ENCODE results near the gene SNAPIN.

SNAPIN gene

DNA sequence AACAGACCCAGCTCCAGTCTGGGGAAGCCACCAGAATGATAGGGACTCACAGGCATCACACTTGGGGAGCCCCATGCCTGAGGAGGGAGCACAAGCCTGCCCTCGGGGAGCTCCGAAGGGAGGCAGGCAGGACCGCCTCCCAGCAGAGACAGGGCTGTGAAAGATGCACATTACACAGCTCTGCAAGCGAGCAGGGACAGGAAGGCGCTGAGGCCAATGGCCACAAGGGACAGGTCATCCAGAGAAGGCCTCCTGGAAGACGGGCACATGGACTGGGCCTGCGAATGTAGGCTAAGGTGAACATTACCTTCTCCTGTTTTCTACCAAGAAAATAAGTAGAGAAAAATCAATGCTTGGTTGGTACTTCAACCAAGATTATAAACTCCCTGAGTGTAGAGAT is 24.2 kb downstream of the SNAPIN start:
- Histone ChIP-seq H3K4me1 (no peaks in the 10 kb centered on the region), H3K36me3 (no peaks in the 10 kb centered on the region), H3K9me3 (no peaks in the 10 kb centered on the region), H3K27me3 (peaks cover 19% of the 10 kb centered on the region), H3K4me3 (ENCODE audit: low read depth, low read length) (no peak overlapping the region)
- TF ChIP-seq, protein P1, sequence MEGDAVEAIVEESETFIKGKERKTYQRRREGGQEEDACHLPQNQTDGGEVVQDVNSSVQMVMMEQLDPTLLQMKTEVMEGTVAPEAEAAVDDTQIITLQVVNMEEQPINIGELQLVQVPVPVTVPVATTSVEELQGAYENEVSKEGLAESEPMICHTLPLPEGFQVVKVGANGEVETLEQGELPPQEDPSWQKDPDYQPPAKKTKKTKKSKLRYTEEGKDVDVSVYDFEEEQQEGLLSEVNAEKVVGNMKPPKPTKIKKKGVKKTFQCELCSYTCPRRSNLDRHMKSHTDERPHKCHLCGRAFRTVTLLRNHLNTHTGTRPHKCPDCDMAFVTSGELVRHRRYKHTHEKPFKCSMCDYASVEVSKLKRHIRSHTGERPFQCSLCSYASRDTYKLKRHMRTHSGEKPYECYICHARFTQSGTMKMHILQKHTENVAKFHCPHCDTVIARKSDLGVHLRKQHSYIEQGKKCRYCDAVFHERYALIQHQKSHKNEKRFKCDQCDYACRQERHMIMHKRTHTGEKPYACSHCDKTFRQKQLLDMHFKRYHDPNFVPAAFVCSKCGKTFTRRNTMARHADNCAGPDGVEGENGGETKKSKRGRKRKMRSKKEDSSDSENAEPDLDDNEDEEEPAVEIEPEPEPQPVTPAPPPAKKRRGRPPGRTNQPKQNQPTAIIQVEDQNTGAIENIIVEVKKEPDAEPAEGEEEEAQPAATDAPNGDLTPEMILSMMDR (IDR thresholded peaks at IDR 0.05; ENCODE audit: low read depth, low read length): no peak
- no peak for DNase-seq

DNA sequence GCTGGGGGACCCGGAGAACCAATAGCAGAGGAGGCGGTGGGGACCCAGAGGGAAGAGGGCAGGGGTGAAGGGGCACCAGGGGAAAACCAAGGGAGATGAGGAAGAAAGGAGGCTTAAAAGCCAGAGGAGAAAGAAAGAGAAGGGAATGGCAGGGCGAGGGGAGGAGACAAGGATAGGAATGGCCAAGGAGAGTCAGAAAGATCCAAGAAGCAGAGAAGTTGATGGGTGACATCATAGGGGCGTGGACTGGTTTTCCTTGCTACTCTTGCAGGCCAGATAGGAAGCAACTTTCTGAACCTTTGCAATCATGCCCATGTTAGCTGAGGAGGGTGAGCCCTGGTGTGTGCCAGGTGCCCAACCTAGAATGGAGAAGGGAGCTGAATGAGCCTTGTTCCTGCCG is 25.4 kb downstream of the SNAPIN start:
- Histone ChIP-seq H3K27me3 (peaks cover 9% of the 10 kb centered on the region), H3K36me3 (no peaks in the 10 kb centered on the region), H3K4me1 (0 out of 2 replicates have a peak, but pooled peaks cover 2% of the 10 kb centered on the region), H3K4me3 (ENCODE audit: low read depth, low read length) (no peak overlapping the region), H3K9me3 (no peaks in the 10 kb centered on the region)
- no peak for DNase-seq
- TF ChIP-seq, protein P1 (IDR thresholded peaks at IDR 0.05; ENCODE audit: low read depth, low read length): no peak

DNA sequence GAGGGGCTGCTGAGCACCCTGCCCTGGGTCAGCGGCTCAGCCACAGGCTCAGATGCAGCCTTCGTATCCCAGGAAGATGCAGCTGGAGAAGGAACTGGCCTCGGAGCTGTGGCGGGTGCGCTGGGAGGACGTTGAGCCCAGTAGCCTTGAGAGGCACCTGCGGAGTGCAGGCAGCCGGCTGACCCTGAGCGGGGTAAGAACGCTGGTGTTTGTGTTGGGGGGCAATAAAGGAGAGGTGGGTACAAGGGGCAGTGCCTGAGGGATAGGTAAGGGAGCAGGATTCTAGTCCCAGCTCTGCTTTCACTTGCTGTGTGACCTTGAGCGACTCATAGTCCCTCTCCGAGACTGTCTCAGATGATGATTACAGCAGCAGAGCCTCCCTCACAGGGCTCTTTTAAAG is 26.4 kb downstream of the SNAPIN start:
- H3K27me3 ChIP-seq: no peaks in the 10 kb centered on the region
- no peak overlapping the region for H3K4me3 ChIP-seq (ENCODE audit: low read depth, low read length)
- TF ChIP-seq, protein P1 (IDR thresholded peaks at IDR 0.05; ENCODE audit: low read depth, low read length): no peak
- H3K4me1 ChIP-seq: 0 out of 2 replicates have a peak, but pooled peaks cover 2% of the 10 kb centered on the region
- no peak for DNase-seq
- no peaks in the 10 kb centered on the region for H3K9me3 ChIP-seq
- no peaks in the 10 kb centered on the region for H3K36me3 ChIP-seq

DNA sequence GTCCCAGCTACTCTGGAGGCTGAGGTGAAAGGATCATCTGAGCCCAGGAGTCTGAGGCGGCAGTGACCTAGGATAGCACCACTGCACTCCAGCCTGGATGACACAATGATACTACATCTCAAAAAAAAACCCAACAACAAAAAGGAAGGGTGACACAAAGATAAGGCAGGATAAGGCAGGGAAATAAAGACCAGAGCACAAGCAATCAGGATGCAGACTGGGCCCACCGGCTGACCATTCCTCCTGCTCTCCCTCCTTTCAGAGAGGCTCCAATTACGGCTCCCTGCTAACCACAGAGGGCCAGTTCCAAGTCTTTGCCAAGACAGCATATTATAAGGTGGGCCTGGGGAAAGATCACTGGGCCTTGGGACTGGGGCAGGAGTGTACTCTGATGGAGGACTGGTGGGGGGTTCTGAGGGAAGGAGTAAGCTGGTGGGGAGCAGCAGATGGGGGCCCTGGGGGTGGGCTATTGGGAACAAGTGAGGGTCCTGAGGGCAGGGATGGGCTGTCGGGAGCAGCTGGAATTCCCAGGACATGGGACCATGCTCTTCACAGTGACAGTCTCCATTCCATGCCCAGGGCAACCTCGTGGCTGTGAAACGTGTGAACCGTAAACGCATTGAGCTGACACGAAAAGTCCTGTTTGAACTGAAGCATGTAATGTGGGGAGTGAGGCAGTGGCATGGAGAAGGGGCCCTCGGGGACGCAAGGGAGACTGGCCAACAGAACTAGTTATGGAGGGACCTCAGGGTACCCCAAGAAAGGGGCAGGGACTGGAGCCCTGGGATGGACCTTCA is 27.2 kb downstream of the SNAPIN start:
- Histone ChIP-seq H3K4me3 (ENCODE audit: low read depth, low read length) (no peak overlapping the region), H3K4me1 (0 out of 2 replicates have a peak, but pooled peaks cover 2% of the 10 kb centered on the region), H3K27me3 (no peaks in the 10 kb centered on the region), H3K9me3 (no peaks in the 10 kb centered on the region), H3K36me3 (no peaks in the 10 kb centered on the region)
- TF ChIP-seq, protein P1 (IDR thresholded peaks at IDR 0.05; ENCODE audit: low read depth, low read length): no peak
- no peak for DNase-seq

DNA sequence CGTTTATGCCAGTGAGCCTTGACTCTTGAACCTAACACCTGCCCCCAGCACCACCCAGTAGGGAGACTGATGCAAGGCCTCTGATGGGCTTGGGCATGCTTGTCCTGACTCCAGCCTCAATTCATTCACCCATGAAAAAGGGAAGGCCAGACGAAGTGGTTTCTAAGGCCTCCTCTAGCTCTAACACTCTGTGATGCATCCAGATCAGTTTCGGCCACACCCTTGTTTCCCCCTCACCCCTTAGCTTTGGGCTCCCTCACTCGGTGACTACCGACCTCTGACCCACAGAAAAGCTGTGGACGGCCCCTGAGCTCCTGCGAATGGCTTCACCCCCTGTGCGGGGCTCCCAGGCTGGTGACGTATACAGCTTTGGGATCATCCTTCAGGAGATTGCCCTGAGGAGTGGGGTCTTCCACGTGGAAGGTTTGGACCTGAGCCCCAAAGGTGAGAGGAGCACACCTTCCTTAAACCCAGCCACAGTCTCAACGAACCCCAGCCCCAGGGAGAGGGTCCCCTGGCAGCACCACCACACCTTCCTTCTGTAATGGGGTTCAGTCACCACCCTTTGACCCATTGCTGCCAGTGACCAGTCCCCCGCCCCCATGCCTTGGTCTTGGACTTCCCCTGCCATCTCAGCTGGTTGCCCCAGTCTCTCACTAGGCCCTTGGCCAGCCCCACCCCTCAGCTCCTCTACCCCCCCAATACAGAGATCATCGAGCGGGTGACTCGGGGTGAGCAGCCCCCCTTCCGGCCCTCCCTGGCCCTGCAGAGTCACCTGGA is 29.0 kb downstream of the SNAPIN start:
- TF ChIP-seq, protein P1 (IDR thresholded peaks at IDR 0.05; ENCODE audit: low read depth, low read length): no peak
- H3K9me3 ChIP-seq: no peaks in the 10 kb centered on the region
- no peaks in the 10 kb centered on the region for H3K36me3 ChIP-seq
- H3K4me1 ChIP-seq: 0 out of 2 replicates have a peak, but pooled peaks cover 2% of the 10 kb centered on the region
- no peaks in the 10 kb centered on the region for H3K27me3 ChIP-seq
- H3K4me3 ChIP-seq (ENCODE audit: low read depth, low read length): no peak overlapping the region
- no peak for DNase-seq

Measured in BE2C (cell line).